HG02588 (cell line): ENCODE results near the gene TRIM17.

Source experiments
- ATAC-seq: cut with Tn5 transposase; IDR thresholded peaks from one replicate; pipeline ENCODE4 v1.9.1; 2021; ENCODE audit warnings: mild to moderate bottlenecking, moderate library complexity; ENCODE audit not compliant: unreplicated experiment

The TRIM17 gene

DNA sequence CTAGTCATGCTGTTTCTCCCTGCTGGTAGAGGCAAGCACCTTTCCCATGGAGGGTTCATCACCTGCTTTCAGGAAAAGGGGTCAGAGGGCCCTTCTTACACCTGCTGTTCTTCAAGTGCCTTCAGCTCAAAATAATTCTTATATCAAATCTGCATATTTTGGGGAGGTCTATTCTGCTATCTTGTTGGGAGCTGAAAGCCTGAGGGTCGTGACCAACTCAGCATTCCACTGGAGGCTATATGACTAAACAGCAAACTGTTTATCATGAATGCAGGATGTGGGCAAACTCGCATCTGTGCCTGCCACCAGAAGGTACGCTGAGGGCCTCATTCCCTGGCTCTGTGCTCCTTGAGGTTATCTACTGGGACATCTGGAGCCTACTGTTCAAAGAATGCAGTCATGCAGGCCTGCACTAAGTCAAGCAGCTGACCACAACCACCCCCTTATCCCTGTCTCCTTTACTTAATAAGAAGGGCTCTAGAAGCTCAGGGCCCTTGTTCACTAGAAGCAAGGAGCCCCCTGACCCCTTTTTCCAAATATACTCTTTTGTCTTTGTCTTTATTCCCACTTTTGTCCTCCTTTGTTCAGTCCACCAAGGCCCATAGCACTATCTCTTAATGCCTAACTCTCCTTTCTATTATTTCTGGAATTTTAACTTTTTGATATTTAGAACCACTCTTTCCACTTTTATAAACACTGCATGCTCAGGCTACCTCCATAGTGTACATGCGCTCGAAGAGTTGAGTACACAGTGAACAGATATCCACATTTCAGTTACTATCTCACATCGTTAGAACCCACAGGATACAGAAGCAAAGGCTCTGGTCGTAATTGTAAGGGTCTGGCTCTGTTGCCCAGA is 4.5 kb upstream of the TRIM17 start:
- ATAC-seq = no peak

GRCh38 chr1:228417483-228418203 is 982 bp upstream of the TRIM17 start:
- no peak for ATAC-seq

GRCh38 chr1:228417061-228417460 is 400 bp upstream of the TRIM17 start:
- ATAC-seq = no peak

GRCh38 chr1:228415853-228416216 is 826 bp downstream of the TRIM17 start:
- ATAC-seq = no peak

- ATAC-seq = no peak
Measured at GRCh38 chr1:228415221-228415620, 1.4 kb downstream of the TRIM17 start.

GRCh38 chr1:228414511-228415211 is 2.0 kb downstream of the TRIM17 start:
- ATAC-seq = no peak

DNA sequence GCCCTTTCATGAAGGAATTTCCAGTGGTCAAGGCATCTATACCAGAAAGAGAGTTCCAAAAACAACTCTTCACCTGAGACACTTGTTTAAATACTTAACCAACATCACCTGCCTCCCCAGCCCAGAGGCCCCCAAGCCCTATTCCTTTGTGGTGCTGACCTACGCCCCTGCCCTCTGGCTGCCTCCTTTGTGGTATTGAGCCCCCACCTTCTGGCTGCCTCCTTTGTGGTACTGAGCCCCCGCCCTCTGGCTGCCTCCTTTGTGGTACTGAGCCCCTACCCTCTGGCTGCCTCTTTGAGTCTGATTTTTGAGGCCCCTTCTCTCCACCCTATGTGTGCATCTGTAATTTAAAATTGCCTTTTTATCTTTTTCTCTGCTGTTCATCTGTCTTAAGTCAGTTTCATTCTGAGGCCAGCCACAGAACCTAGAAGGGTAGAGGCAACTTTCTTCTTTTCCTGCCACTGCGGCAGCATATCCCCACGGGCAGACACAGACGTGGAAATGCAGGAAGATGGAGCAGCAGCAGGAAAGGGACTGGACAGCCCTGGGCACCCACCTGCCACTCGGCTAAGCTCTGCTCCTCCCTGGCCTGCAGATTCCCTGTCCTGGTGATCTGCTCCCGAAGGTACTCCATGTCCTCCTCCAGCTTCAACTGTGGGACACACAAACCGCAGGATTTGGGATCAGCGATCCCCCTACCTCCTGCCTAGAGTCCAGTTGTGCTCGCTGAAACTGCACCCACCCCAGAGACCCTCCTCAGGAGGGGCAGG is 3.2 kb downstream of the TRIM17 start:
- ATAC-seq = no peak

GRCh38 chr1:228411548-228412430 is 4.9 kb downstream of the TRIM17 start:
- ATAC-seq = no peak

DNA sequence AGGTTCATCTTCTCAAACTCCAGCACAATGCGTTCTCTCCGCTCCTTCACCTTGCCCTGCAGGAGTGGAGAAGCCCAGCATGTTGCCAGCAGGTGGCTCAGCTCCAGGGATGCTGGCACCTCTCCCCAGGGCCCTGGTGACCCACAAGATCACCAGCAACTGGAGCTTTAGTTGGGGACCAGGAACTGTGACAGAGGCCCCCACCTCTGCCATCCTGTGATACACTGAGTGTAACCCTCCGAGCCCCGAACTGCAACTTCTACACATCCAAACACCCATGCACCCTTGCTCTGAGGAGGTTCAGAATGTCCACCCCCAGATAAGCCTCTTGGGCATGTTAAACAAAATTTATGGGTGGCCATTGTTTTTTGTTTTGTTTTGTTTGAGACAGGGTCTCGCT is 5.5 kb downstream of the TRIM17 start:
- no peak for ATAC-seq

GRCh38 chr1:228410671-228411070 is 6.0 kb downstream of the TRIM17 start:
- ATAC-seq = no peak

DNA sequence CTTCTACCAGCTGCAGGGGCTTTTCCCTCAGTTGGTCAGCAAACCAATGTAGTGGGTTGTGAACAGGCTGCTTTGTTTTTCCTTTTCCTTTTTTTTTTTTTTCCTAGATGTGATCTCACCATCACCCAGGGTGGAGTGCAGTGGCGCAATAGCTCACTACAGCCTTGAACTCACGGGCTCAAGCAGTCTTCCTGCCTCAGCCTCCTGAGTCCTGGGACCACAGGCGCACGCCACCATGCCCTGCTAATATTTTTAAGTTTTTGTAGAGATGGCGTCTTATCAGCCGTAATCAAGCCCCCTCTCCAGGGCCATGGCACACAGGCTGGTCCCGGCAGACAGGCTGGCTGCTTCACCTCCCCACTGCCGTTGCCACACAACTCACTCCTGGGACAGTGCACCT is 6.6 kb downstream of the TRIM17 start:
- ATAC-seq = no peak

DNA sequence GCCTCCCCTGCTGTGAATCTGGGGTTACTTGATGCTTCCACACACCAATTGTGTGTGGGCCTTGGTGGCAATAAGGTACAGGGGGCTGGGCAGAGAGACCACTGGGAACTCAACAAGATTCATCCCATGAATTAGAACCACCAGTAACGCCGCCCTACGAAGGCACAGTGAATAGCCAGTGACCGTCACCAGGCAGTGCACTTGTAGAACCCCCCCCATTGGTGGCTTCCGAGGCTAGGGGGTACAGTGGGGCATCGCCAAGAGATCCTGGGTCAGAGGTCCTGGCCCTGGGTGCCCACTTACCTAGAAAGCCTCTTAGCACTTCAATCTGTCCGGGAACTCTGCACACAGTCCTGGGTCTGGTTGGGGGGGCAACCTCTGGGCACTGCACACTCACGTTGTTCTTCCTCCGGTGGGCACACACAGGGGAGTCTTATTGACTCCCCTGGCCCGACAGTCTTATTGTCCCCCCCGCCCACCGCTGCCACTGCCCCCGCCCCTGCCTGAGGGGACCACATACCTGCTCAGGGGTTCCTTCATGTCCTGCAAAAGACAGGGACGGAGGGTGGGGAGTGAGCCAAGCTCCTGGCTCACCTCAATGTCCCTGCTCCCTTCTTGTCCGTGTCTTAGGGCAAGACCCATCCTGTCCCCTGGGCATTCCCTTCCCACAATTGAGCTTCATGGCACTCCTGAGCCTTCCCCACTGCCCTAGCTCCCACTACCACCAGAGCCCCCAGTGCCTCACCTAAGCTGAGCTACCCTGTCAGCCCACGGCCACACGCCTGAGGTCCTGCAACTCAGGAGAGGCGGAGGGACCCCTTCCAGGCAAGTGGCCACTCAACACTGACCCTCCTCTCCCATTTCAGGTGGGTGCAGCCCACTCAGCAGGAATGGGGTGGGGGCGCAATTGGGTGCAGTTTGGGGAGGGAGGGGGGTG is 7.5 kb downstream of the TRIM17 start:
- ATAC-seq = no peak

DNA sequence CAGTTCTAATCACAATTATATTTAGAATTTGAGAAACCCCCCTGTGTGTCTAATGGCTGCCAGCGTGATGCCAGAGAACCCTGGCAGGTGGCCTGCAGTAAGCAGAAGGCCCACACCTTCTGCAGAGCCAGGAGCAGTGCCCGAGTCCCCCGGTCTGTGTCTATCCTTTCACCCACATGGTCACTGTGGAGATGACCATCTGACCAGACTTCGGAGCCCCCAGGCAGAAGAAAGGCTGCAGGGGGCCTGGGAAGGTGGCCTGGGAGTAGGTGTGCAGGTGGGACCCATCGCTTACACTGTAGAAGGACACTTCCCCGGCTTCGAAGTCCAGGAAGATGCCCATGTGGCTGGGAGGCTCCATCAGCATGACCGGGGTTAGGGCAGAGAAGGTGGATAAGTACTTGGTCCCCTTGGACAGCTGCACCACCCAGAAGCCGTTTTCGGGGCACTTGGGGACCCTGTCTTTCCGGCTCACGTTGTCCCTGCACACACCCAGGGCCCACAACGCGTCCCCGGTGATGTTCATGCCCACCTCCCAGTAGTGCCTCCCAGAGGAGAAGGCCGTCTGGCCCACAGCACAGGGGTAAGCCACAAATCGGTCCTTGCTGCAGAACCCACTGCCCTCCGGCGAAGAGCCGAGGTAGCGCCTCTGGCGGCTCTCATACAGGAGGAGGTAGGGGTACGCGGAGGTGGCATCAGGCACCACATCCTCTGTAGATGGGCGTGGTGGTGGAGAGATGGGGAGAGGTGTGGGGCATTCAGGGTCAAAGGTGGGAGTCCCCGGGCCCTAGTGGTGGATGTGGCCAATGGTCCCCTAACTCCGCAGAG is 8.4 kb downstream of the TRIM17 start:
- no peak for ATAC-seq

- ATAC-seq = no peak
Measured at GRCh38 chr1:228407106-228408040, 9.3 kb downstream of the TRIM17 start.

DNA sequence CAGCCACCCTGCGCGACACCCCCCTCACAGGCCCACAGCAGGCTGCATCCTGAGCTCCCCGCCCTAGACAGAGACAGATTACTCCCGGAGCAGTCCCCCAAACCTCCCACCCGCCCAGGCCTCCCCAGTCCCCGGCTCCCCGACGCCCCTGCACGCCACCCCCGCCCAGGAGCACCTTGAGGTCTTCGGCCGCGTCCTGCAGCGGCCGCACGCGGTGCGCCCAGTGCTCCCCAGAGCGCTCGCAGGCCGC is 10.8 kb downstream of the TRIM17 start:
- ATAC-seq = no peak

DNA sequence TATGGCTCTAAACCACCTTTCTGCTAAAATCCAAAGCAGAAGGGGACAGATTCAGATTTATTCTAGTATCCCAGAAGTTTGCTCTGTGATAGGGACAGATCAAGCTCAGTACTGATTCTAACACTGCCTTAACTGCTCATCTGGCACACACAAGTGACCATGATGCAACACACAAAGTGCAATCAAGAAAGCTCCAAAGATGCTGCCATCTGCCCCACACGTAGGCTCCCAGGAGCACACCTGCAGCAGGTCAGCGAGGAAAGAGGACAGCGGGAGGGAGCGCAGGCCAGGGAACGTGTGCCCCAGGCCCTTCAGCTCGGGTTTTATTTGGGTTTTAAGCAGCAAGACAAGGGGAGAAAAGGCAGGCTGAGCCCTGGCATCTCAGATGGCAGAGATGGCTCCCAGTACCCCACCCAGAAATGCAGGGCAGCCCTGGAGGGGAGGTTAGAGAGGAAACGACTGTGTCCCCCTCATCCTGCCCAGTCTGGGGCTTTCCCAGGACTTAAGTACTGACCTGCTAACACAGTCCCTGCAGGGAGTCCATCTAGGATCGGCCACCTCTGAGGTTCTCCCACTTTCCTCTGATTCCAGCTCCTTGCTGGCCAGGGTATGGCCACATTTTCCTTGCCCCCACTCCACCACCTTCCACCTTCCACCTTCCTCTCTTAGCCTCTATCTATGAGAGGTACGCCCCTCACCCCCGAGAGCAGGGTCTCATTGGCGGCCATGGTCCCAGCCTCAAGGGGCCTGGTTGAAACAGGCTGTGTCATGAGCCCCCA is 11.3 kb downstream of the TRIM17 start:
- no peak for ATAC-seq
